CD14-positive monocyte (primary cell): ENCODE measurements around the gene IKZF3. TPM values are rescaled to one million over a fixed set of nuclear protein-coding genes. Genes with fewer than 3 reads are reported as not detected.

ENCODE experiments used
- DNase-seq, 3 donors: peaks; one replicate each; pipeline ENCODE4 v3.0.0-alpha.2; 2011 to 2022
- H2AFZ ChIP-seq: 2 replicates; pipeline ENCODE4 v1.6.0; 2012; ENCODE audit warnings: mild to moderate bottlenecking, low read depth, low read length, inconsistent platforms; ENCODE audit not compliant: insufficient read depth, poor library complexity, severe bottlenecking
- H3K27ac ChIP-seq, 2 donors: 1 replicate in 1 of 2; 2 replicates in 1 of 2; pipeline ENCODE4 v1.5.1; 2012 to 2013; ENCODE audit warnings: low read length in 2 of 2, control low read depth in 1 of 2, inconsistent platforms in 1 of 2, low read depth in 1 of 2, mild to moderate bottlenecking in 1 of 2
- H3K27me3 ChIP-seq, 2 donors: one replicate each; pipeline versions ENCODE4 v1.6.0 to v1.6.1; 2011 to 2013; ENCODE audit warnings: low read length in 2 of 2; ENCODE audit not compliant: control insufficient read depth in 2 of 2, insufficient read depth in 2 of 2
- H3K36me3 ChIP-seq, 2 donors: replicated peaks in 1 of 2; 1 replicate in 1 of 2; 2 replicates in 1 of 2; pipeline versions ENCODE4 v1.5.1 to v1.6.1; 2012 to 2013; ENCODE audit warnings: low read length in 2 of 2, control low read depth in 1 of 2, inconsistent platforms in 1 of 2, mild to moderate bottlenecking in 1 of 2; ENCODE audit not compliant: insufficient read depth in 2 of 2, control insufficient read depth in 1 of 2
- H3K4me1 ChIP-seq, 2 donors: 1 replicate in 1 of 2; 2 replicates in 1 of 2; pipeline versions ENCODE4 v1.5.1 to v1.6.1; 2012 to 2013; ENCODE audit warnings: low read length in 2 of 2, control low read depth in 1 of 2, inconsistent platforms in 1 of 2, mild to moderate bottlenecking in 1 of 2, moderate library complexity in 1 of 2; ENCODE audit not compliant: insufficient read depth in 2 of 2, control insufficient read depth in 1 of 2
- H3K4me2 ChIP-seq: replicated peaks from 2 replicates; pipeline ENCODE3; 2012; ENCODE audit warnings: low read length, moderate library complexity, mild to moderate bottlenecking; ENCODE audit not compliant: poor library complexity, severe bottlenecking; ENCODE audit errors: extremely low read depth
- H3K4me3 ChIP-seq, 3 experiments: fragments of 200-600 bp in 1 of 3; sonication (generic) in 1 of 3; replicated peaks in 1 of 3; 1 replicate in 2 of 3; 2 replicates in 1 of 3; pipeline ENCODE4 v1.5.1; 2011 to 2013; ENCODE audit warnings: low read length in 3 of 3, mild to moderate bottlenecking in 3 of 3, control low read depth in 2 of 3, low read depth in 2 of 3, inconsistent platforms in 1 of 3, moderate library complexity in 1 of 3
- H3K79me2 ChIP-seq: 2 replicates; pipeline ENCODE4 v1.6.0; 2012; ENCODE audit warnings: mild to moderate bottlenecking, control low read depth, inconsistent platforms, low read length, moderate library complexity; ENCODE audit not compliant: insufficient read depth
- H3K9ac ChIP-seq: 2 replicates; pipeline ENCODE4 v1.6.0; 2017; ENCODE audit warnings: low read length, mild to moderate bottlenecking; ENCODE audit not compliant: insufficient read depth, poor library complexity, severe bottlenecking
- H3K9me3 ChIP-seq, 2 donors: replicated peaks in 1 of 2; 1 replicate in 1 of 2; 2 replicates in 1 of 2; pipeline versions ENCODE4 v1.5.1 to v1.6.1; 2012 to 2013; ENCODE audit warnings: low read length in 2 of 2, control low read depth in 1 of 2; ENCODE audit not compliant: control insufficient read depth in 1 of 2, insufficient read depth in 1 of 2
- H4K20me1 ChIP-seq: 2 replicates; pipeline ENCODE4 v1.6.0; 2012; ENCODE audit warnings: mild to moderate bottlenecking, low read length, control low read depth, moderate library complexity; ENCODE audit not compliant: insufficient read depth
- H3K27ac Mint-ChIP-seq, 7 donors: one replicate each; pipeline ENCODE4 v1.8.0; 2020; ENCODE audit warnings: mild to moderate bottlenecking in 7 of 7, mixed read lengths in 7 of 7, moderate library complexity in 6 of 7, inconsistent platforms in 2 of 7
- H3K27me3 Mint-ChIP-seq, 3 donors: one replicate each; pipeline ENCODE4 v1.8.0; 2021 to 2022; ENCODE audit warnings: low read depth in 3 of 3, mild to moderate bottlenecking in 3 of 3, mixed read lengths in 3 of 3, moderate library complexity in 3 of 3, inconsistent platforms in 1 of 3
- H3K36me3 Mint-ChIP-seq, 2 donors: one replicate each; pipeline ENCODE4 v1.8.0; 2020; ENCODE audit warnings: mixed read lengths in 2 of 2, inconsistent platforms in 1 of 2, mild to moderate bottlenecking in 1 of 2
- H3K4me1 Mint-ChIP-seq: one replicate; pipeline ENCODE4 v1.8.0; 2020; ENCODE audit warnings: mild to moderate bottlenecking, mixed read lengths
- H3K4me3 Mint-ChIP-seq, 2 donors: one replicate each; pipeline ENCODE4 v1.8.0; 2020; ENCODE audit warnings: mild to moderate bottlenecking in 2 of 2, mixed read lengths in 2 of 2, moderate library complexity in 1 of 2
- H3K9me3 Mint-ChIP-seq, 7 donors: one replicate each; pipeline ENCODE4 v1.8.0; 2020 to 2022; ENCODE audit warnings: mixed read lengths in 7 of 7, mild to moderate bottlenecking in 6 of 7, moderate library complexity in 6 of 7, inconsistent platforms in 2 of 7
- CTCF ChIP-seq: fragments of 200-600 bp; IDR thresholded peaks from one replicate; pipeline ENCODE4 v1.8.0; 2022; ENCODE audit warnings: antibody characterized with exemption, mild to moderate bottlenecking
- WGBS: methylation state at CpG from one replicate; pipeline ENCODE4 v1.1.5; 2013; ENCODE audit warnings: missing lambda C conversion rate; ENCODE audit not compliant: insufficient coverage; 5-methylcytosine and 5-hydroxymethylcytosine counted together
- intact Hi-C, 2 donors: fragments of 100-400 bp; cut with micrococcal nuclease; formaldehyde crosslinking; loops; one replicate each; pipeline versions ENCODE4 v1.15.0 to v1.15.1; 2023
- polyA plus RNA-seq, 3 donors: library from polyadenylated mRNA; depleted of rRNA in 1 of 3; unstranded in 2 of 3; stranded (reverse) in 1 of 3; fragments of 300-500 nt in 2 of 3; fragments of >200 nt in 1 of 3; fragmentation: Illumina TruSeq in 2 of 3; gene quantifications; 1 replicate in 2 of 3; 2 replicates in 1 of 3; pipeline ENCODE4 v1.2.3, GENCODE V29; 2012 to 2021

IKZF3 gene
- polyA plus RNA-seq, 3 donors = 0.05 to 0.15 (median 0.05) TPM

- Histone ChIP-seq H4K20me1 (no peaks in the 10 kb centered on the region), H3K4me1 (no peaks in the 10 kb centered on the region), H3K27me3 (peaks cover 8 to 20% of the 10 kb centered on the region in 2 donors), H3K4me3 (no peak overlapping the region), H3K27ac (no peak overlapping the region), H3K79me2 (no peaks in the 10 kb centered on the region), H3K4me2 (no peak overlapping the region), H3K9ac (no peak overlapping the region), H2AFZ (no peak overlapping the region), H3K9me3 (peaks cover 7 to 30% of the 10 kb centered on the region in 2 donors), H3K36me3 (no peaks in the 10 kb centered on the region)
- Mint-ChIP-seq H3K9me3 (peaks cover 9 to 35% (median 28%) of the 10 kb centered on the region in 7 donors), H3K36me3 (peaks cover 0 to 1% of the 10 kb centered on the region in 2 donors), H3K4me3 (no peak overlapping the region), H3K27ac (no peak overlapping the region), H3K27me3 (peaks cover 16 to 39% (median 25%) of the 10 kb centered on the region in 3 donors), H3K4me1 (no peaks in the 10 kb centered on the region)
- WGBS = no CpG with 5 or more reads among the region's 1 CpG
- TF ChIP-seq CTCF = no peak
- intact Hi-C loops = no loop called here
- DNase-seq = no peak
Measured at GRCh38 chr17:39838784-39839183, 25.3 kb downstream of the IKZF3 start.

GRCh38 chr17:39838057-39838456 is 26.1 kb downstream of the IKZF3 start:
- no peaks in the 10 kb centered on the region for H4K20me1 ChIP-seq
- H3K4me1 Mint-ChIP-seq = no peaks in the 10 kb centered on the region

More at GRCh38 chr17:39838057-39838456, 26.1 kb downstream of the IKZF3 start:
- Mint-ChIP-seq H3K36me3 (peaks cover 0 to 1% of the 10 kb centered on the region in 2 donors), H3K27ac (no peak overlapping the region), H3K27me3 (peaks cover 11 to 37% (median 27%) of the 10 kb centered on the region in 3 donors), H3K4me3 (no peak overlapping the region), H3K9me3 (peaks cover 9 to 35% (median 28%) of the 10 kb centered on the region in 7 donors)
- intact Hi-C loops = no loop called here
- Histone ChIP-seq H2AFZ (no peak overlapping the region), H3K4me1 (no peaks in the 10 kb centered on the region), H3K9me3 (peaks cover 7 to 30% of the 10 kb centered on the region in 2 donors), H3K27ac (no peak overlapping the region), H3K79me2 (no peaks in the 10 kb centered on the region), H3K4me3 (no peak overlapping the region), H3K27me3 (peaks cover under 1 to 16% of the 10 kb centered on the region in 2 donors), H3K36me3 (no peaks in the 10 kb centered on the region), H3K9ac (no peak overlapping the region), H3K4me2 (no peak overlapping the region)
- no CpG with 5 or more reads among the region's 1 CpG for WGBS
- no peak for DNase-seq
- no peak for TF ChIP-seq CTCF
